ENCODE measurements around the gene CHCHD6.

DNA sequence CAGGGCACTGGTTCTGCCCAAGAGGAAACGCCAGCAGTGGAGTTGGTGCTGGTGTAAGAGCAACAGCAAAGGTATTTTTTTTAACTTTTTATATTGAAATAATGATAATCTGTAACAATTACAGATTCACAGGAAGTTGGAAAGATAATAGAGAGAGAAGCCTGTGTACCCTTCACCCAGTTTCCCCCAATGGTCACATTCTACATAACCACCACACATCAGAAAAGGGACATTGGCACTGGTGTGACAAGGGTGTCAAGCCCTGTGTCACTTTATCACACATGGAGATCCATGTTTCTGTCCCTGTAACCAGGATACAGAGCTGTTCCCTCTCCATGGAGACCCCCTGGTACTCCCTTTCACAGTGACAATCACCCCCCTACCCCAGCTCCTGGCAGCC lies 269.8 kb downstream of the CHCHD6 start:
- TF ChIP-seq SIN3A (IDR thresholded peaks at IDR 0.05; ENCODE audit: borderline replicate concordance, insufficient read depth, low read length) (no peak), FOXP2 (optimal IDR thresholded peaks at IDR 0.05; ENCODE audit: borderline replicate concordance, extremely low read depth, extremely low read length, insufficient read depth) (no peak), TAF1 (IDR thresholded peaks at IDR 0.05; ENCODE audit: borderline replicate concordance, insufficient read depth, low read length) (no peak), POLR2AphosphoS5 (IDR thresholded peaks at IDR 0.05; ENCODE audit: low read depth, low read length) (no peak)
- TF ChIP-seq, protein P1, sequence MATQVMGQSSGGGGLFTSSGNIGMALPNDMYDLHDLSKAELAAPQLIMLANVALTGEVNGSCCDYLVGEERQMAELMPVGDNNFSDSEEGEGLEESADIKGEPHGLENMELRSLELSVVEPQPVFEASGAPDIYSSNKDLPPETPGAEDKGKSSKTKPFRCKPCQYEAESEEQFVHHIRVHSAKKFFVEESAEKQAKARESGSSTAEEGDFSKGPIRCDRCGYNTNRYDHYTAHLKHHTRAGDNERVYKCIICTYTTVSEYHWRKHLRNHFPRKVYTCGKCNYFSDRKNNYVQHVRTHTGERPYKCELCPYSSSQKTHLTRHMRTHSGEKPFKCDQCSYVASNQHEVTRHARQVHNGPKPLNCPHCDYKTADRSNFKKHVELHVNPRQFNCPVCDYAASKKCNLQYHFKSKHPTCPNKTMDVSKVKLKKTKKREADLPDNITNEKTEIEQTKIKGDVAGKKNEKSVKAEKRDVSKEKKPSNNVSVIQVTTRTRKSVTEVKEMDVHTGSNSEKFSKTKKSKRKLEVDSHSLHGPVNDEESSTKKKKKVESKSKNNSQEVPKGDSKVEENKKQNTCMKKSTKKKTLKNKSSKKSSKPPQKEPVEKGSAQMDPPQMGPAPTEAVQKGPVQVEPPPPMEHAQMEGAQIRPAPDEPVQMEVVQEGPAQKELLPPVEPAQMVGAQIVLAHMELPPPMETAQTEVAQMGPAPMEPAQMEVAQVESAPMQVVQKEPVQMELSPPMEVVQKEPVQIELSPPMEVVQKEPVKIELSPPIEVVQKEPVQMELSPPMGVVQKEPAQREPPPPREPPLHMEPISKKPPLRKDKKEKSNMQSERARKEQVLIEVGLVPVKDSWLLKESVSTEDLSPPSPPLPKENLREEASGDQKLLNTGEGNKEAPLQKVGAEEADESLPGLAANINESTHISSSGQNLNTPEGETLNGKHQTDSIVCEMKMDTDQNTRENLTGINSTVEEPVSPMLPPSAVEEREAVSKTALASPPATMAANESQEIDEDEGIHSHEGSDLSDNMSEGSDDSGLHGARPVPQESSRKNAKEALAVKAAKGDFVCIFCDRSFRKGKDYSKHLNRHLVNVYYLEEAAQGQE (IDR thresholded peaks at IDR 0.05; ENCODE audit: insufficient read depth in 1 of 2, low read depth in 2 of 2, low read length in 2 of 2): no peak
